GM12874 (cell line): ENCODE measurements around the gene GRID1.

Experiments
- TF ChIP-seq, protein P1 (sequence below): IDR thresholded peaks from 2 replicates; pipeline ENCODE4 v1.5.1; 2011; ENCODE audit warnings: low read depth, mild to moderate bottlenecking, control low read depth, low read length, moderate library complexity; ENCODE audit not compliant: insufficient read depth

GRID1 gene

DNA sequence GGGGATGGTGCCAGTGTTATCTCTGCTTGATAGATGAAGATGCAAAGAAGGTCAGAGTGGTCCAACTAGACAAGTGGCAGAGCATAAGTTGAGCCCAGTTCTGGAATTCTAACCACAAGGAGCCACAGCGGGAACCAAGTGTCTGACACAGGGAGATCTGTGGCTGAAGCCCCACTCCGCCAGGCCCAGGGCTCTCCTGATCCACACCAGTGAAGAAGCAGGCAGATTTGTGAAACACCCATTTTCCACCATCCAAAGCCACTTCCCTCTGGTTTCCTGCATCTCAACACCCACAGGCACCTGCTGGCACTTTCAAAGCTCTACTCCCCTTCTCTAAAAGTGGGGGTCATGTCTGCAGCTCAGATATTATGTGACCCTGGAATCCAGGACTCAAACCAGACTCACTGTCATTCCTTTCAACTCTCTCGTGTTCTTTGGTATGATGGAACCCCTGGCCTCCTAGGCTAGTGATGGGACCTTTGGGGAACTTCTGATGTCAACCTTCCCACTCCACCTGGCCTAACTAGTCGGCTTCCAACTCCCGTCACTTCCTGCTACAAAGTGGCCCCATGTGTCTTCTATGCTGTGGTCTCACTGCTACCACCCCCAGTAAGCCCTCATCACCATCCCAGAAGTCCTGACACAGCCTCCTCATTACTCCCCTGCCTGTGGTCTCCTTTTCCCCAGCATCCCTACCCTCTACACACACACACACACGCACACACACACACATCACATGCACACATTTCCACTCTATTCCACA, 177.6 kb downstream of the GRID1 start:
- TF ChIP-seq, protein P1, sequence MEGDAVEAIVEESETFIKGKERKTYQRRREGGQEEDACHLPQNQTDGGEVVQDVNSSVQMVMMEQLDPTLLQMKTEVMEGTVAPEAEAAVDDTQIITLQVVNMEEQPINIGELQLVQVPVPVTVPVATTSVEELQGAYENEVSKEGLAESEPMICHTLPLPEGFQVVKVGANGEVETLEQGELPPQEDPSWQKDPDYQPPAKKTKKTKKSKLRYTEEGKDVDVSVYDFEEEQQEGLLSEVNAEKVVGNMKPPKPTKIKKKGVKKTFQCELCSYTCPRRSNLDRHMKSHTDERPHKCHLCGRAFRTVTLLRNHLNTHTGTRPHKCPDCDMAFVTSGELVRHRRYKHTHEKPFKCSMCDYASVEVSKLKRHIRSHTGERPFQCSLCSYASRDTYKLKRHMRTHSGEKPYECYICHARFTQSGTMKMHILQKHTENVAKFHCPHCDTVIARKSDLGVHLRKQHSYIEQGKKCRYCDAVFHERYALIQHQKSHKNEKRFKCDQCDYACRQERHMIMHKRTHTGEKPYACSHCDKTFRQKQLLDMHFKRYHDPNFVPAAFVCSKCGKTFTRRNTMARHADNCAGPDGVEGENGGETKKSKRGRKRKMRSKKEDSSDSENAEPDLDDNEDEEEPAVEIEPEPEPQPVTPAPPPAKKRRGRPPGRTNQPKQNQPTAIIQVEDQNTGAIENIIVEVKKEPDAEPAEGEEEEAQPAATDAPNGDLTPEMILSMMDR, result no peak

- TF ChIP-seq, protein P1, result no peak
These were observed 178.3 kb downstream of the GRID1 start for GRCh38 chr10:86188326-86188725.

DNA sequence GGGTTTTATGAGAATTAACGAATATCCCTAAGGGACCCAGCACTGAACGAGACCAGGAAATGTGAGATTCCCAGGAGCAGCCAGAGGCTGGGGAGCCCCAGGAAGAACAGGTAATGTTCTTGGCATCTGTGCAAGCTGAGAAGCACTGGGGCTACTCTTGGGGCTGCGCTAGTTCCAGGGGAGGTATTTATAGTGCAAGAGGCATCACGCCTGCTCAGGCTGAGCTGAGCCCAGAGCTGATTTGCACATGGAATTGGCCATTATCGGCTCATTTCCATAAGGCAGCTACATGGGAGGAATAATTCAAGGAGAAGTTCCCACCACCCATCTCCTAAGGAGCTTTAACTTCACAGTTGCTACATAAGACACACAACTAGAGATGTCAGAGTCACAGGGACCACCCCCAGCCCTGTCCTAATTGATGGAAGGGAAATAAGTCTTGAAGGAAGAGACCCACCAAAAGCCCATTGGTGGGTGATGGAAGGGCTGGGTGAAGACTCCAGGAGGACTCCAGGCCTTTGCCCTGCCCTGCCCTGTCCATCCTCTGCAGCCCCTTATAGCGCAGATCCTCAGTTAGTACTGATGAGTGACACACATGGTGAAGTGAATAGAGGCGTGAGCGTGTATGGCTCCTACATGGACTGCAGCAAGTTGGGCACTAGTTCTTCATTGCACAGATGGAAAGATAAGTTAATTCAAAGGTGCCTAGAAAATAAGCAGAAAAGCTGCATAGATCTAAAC, 178.9 kb downstream of the GRID1 start:
- TF ChIP-seq, protein P1, result no peak

DNA sequence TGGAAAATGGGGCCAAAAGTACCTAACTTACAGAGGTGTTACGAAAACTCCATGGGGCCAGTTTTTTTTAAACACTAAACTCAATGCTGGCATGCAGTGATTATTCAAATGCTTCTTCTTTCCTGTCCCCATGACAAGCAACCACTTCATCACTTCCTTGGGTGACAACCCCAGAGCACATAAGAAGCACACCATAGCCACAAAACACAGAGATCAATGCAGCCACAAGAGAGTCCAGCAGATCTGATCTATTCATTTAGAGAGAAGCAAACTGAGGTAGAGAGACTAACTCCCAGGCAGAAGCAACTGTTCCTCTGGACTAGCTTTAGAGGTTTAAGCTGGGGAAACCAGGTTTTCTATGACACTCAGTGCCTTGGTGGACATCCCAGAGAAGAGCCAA, 180.0 kb downstream of the GRID1 start:
- TF ChIP-seq, protein P1, result no peak

GRCh38 chr10:86182595-86182994, 184.0 kb downstream of the GRID1 start:
- TF ChIP-seq, protein P1, result no peak

DNA sequence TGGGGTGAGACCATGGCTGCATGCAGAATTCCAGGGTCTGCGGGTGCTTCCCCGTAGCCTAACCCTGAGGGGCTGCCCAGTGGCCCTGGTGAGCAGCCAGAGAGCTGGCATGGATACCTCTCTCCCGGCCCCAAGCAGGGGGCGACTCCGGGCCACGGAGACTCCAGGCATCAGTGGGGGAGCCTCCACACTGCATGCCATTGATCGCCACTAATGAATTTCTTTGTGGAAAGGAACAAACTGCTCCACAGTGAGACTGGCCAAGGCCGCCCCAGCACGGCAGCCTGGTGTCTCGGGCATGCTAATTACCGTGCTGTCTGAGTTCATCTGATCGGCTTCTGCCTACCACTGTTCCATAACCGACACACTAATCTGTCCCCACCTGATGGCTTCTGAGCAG, 184.4 kb downstream of the GRID1 start:
- TF ChIP-seq, protein P1, result no peak

- TF ChIP-seq, protein P1, result no peak
These were observed 185.7 kb downstream of the GRID1 start for GRCh38 chr10:86180861-86181260.
